HFF-Myc (cell line): Measurements from ENCODE around the gene WNT11.

Experiments used
- DNase-seq: peaks from one replicate; pipeline ENCODE4 v3.0.0-alpha.2; 2011; ENCODE audit warnings: low read depth; ENCODE audit errors: extremely low read depth
- H3K4me3 ChIP-seq: replicated peaks from 2 replicates; pipeline ENCODE4 v1.5.1; 2011; ENCODE audit warnings: low read depth, mild to moderate bottlenecking, control low read depth, low read length
- TF ChIP-seq, protein P1 (sequence below): IDR thresholded peaks from 2 replicates; pipeline ENCODE4 v1.5.1; 2012; ENCODE audit warnings: mild to moderate bottlenecking, low read depth, low read length, control low read depth; ENCODE audit errors: missing control alignments

The WNT11 gene

DNA sequence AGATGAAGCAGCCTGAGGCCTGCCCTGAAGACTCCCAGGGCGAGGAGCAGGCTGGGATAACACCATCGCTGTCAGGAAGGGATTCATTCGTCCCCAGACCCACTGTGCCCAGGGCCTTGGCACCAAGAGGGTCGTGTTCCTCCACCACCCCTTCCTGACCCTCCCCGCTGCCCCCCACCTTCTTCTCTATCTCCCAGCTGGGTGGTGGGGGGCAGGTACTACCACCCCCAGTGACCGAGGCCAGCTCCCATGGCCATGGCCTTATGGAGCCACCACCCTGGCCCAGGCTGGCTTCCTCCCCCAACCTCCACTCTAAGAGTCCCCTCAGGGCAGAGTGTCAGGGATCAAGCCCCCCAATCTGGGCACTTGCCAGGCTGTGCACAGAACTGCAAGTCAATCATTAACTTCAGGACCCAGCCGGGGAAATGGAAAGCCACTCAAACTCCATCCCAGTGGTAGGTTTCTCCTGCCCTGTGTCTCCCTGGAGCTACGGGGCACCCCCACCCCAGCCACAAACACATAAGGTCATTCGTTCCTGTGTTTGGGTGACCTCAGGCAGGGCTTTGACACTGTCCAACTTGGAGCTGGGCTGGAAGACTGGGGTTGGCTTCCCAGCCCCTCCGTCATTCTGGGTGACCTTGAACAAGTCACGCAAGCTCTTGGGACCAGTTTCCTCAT, 33.3 kb upstream of the WNT11 start:
- H3K4me3 ChIP-seq: no peak overlapping the region
- TF ChIP-seq, protein P1, sequence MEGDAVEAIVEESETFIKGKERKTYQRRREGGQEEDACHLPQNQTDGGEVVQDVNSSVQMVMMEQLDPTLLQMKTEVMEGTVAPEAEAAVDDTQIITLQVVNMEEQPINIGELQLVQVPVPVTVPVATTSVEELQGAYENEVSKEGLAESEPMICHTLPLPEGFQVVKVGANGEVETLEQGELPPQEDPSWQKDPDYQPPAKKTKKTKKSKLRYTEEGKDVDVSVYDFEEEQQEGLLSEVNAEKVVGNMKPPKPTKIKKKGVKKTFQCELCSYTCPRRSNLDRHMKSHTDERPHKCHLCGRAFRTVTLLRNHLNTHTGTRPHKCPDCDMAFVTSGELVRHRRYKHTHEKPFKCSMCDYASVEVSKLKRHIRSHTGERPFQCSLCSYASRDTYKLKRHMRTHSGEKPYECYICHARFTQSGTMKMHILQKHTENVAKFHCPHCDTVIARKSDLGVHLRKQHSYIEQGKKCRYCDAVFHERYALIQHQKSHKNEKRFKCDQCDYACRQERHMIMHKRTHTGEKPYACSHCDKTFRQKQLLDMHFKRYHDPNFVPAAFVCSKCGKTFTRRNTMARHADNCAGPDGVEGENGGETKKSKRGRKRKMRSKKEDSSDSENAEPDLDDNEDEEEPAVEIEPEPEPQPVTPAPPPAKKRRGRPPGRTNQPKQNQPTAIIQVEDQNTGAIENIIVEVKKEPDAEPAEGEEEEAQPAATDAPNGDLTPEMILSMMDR: no peak
- no peak for DNase-seq

DNA sequence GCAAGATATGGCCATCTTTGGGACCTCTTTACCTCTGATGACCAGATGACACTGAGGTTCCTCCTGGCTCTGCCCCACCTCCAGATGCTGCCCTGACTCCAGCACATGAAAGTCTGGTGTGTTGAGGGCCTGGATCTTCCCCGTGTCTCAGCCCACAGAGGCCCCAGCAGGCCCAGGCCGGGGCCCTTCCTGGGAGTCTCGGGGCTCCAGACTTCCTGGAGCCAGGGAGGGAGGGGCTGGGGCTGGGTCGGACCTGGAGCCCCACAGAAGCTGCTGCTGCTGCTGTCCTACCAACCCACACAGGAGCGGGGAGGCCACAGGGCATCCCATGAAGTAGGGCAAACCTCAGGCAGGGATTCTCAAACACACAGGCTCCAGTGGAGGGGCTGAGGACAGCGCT, 32.2 kb upstream of the WNT11 start:
- DNase-seq: no peak
- no peak overlapping the region for H3K4me3 ChIP-seq
- TF ChIP-seq, protein P1: no peak

DNA sequence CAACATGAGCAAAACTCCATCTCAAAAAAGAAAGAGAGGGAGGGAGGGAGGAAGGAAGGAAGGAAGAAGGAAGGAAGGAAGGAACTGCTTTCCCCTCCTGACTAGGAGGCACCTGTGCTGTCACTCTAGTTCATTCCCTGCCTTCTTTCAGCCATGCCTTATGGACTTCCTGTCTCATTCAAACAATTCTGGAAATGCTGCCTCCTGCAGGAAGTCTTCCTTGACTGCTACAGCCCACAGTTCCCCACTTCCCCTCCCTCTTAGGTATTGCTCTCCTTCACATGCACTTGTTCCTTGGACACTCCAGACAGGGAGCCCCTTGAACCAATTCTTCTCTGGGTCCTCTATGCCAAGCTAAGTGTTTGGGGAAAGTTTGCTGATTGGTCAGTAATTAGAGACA, 31.6 kb upstream of the WNT11 start:
- H3K4me3 ChIP-seq: no peak overlapping the region
- peak; percentile 37 for DNase-seq
- TF ChIP-seq, protein P1: peak; percentile 34

DNA sequence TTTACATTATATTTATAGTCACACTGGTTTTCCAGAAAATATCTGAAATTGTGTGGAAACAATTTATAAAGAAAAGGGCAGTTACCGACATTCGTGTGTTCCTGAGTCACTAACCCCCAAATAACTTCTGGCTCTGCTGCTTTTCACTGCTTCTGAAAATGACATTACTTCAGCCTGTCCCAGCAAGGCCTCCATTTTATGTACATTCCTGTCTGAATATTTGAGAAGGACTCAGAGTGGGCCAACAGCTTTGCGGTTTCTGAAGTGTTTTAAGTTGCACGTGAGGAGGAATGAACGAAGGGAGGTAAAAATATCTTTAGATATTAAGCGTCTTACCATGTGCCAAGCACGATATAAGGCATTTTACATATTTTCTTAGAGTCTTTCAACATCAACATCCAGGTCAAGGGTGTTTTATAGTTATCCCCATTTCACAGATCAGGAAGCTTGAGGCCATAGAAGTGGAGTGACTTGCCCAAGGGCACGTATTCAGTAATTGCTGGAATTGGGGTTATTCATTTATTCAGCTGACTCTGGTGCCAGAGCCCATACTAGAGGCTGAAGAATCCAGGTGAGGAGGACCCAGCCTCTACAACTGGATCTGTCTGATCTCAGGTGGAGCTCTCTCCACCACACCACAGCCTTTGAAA, 30.8 kb upstream of the WNT11 start:
- TF ChIP-seq, protein P1: no peak
- no peak for DNase-seq
- H3K4me3 ChIP-seq: peak overlapping the region; percentile 67; the same call in 1 of the 2 replicates

DNA sequence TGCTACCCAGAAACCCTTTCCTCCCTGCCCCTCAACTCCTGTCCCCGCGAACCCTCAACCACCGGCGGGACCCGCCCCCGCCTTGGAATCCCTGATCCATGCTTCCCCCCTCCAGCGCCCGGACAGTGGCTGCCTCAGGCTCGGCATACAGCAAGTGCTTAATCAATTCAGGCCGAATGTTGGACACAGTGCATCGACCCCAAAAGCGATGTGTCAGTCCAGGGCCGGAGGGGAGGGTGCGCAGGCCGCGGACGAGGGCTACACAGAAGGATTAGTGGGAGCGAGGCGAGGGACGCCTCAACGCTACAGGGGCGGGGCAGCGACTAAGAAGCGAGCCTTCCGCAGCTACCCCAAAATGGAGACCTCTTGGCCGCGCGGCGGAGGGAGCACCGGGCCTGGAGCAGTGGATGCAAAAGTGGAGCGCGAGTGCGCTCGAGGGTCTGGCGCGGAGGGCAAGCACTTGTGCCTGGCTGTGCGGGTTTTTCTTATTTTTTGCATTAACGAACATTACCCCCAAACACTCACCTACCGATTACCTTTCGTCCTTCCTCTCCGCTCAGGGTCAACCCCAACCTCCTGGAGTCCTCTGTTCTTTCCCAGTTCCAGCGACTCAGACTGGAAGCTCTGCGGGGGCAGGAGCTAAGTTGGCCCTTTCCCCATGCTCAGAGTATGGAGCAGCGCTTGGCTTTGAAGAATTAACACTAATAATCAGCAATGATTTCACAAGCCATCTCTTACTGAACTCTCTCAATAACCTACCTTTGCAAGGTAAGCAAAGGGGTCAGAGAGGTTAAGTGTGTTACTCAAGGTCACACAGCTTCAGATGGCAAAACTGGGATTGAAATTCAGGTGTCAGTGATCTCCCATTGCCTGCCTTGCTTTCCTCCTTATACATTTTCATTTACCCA, 30.0 kb upstream of the WNT11 start:
- DNase-seq: peak; percentile 29
- H3K4me3 ChIP-seq: peak overlapping the region; percentile 67
- TF ChIP-seq, protein P1: no peak

DNA sequence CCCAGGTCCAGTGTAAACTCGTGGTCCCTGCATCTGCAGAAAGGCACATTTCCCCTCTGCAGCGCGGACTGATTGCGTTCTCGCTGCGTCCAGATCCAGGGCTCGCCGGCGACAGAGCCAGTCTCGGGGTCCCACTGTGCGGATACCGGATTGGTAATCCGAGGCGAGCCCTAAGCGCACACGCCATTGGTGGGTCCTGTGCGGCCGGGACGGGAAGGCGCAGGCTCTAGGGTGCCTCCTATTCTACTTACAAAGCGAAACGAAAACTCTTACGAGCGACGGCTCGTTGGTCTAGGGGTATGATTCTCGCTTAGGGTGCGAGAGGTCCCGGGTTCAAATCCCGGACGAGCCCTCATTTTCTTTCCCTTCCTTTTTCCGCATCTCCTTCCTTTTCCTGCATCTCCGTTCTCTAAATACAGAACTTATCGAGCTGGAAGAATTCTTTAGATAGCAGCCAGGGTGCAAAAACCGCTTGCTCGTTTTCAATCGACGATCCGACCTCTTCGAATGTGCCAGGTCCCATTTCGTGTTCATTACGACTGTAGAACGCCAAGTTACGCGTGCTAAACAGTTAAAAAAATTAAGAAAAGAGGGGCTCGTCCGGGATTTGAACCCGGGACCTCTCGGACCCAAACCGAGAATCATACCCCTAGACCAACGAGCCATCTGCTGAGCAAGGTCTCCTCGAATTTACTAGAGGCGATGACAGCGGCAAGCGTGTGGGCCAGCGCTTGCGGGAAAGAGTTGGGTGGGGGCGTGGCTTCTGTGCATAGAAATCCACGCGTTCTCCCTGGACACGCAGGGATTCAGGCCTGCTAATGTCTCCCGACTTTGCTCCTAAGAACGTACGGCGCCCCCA, 29.2 kb upstream of the WNT11 start:
- H3K4me3 ChIP-seq: peak overlapping the region; percentile 67
- TF ChIP-seq, protein P1: no peak
- peak; percentile 84 for DNase-seq
